Activated CD8-positive, alpha-beta memory T cell treated with anti-CD3 and anti-CD28 coated beads for 4 hours (primary cell): ENCODE measurements around the gene GRAMD1C.

Experiments
- DNase-seq, 2 donors: peaks; one replicate each; pipeline ENCODE4 v3.0.0-alpha.2; 2020; ENCODE audit warnings: low read depth in 2 of 2

GRAMD1C gene

GRCh38 chr3:113948015-113948917, 109.7 kb downstream of the GRAMD1C start:
- DNase-seq, result peak in 1 of 2 donors; percentile 2

- no peak for DNase-seq
These were observed 114.3 kb downstream of the GRAMD1C start for GRCh38 chr3:113952921-113953320.

GRCh38 chr3:113953677-113954076, 115.1 kb downstream of the GRAMD1C start:
- no peak for DNase-seq

GRCh38 chr3:113954091-113954685, 115.6 kb downstream of the GRAMD1C start:
- no peak for DNase-seq

- no peak for DNase-seq
These were observed 125.3 kb downstream of the GRAMD1C start for GRCh38 chr3:113963879-113964278.

- DNase-seq, result no peak
These were observed 127.6 kb downstream of the GRAMD1C start for GRCh38 chr3:113966172-113966571.

- no peak for DNase-seq
These were observed 130.4 kb downstream of the GRAMD1C start for GRCh38 chr3:113968986-113969385.

- DNase-seq, result no peak
These were observed 139.2 kb downstream of the GRAMD1C start for GRCh38 chr3:113977822-113978221.

GRCh38 chr3:113979916-113980315, 141.3 kb downstream of the GRAMD1C start:
- DNase-seq, result no peak

GRCh38 chr3:113981803-113982202, 143.2 kb downstream of the GRAMD1C start:
- no peak for DNase-seq

GRCh38 chr3:113983544-113983943, 145.0 kb downstream of the GRAMD1C start:
- DNase-seq, result no peak

- DNase-seq, result no peak
These were observed 147.0 kb downstream of the GRAMD1C start for GRCh38 chr3:113985541-113985940.
